Measurements from ENCODE around the gene IPMK. TPM values are rescaled to one million over a fixed set of nuclear protein-coding genes. Genes with fewer than 3 reads are reported as not detected.

Gene IPMK
- total RNA-seq, 1 donor from 2014 or later, result 6.7 TPM

DNA sequence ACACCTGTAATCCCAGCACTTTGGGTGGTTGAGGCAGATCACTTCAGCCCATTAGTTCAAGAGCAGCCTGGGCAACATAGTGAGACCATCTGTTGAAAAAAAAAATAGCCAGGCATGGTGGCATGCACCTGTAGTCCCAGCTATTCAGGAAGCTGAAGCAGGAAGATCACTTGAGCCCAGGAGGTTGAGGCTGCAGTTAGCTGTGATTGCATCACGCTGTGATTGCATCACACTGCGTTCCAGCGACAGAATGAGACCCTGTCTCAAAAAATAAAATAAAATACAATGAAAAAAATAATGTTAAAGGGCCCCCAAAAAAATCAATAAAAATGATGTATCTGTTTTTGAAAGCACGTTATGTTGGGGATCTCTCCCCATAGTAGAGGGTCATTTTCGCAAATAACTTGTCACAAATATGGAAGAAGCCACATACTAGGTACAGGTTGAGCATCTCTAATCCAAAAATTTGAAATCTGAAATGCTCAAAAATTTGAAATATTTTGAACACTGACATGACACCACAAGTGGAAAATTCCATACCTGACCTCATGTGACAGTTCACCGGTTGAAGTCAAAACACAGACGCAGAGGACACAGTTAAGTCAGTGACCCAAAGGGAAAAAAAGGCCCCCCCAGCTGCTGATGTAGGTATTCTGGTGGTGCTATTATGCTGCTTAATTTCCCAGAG lies 10.7 kb upstream of the IPMK start:
- no peak overlapping the region for H3K4me3 Mint-ChIP-seq
- H3K9me3 Mint-ChIP-seq, result no peaks in the 10 kb centered on the region
- peaks cover 19% of the 10 kb centered on the region for H3K36me3 Mint-ChIP-seq (ENCODE audit: low read depth)
- H3K27me3 Mint-ChIP-seq (ENCODE audit: low read depth), result no peaks in the 10 kb centered on the region
- H3K4me1 Mint-ChIP-seq, result peaks cover 6% of the 10 kb centered on the region
- no peak for DNase-seq (ENCODE audit: low read depth, low spot score)
- no peak overlapping the region for H3K27ac Mint-ChIP-seq (ENCODE audit: unreplicated experiment)
- TF ChIP-seq, protein P1, sequence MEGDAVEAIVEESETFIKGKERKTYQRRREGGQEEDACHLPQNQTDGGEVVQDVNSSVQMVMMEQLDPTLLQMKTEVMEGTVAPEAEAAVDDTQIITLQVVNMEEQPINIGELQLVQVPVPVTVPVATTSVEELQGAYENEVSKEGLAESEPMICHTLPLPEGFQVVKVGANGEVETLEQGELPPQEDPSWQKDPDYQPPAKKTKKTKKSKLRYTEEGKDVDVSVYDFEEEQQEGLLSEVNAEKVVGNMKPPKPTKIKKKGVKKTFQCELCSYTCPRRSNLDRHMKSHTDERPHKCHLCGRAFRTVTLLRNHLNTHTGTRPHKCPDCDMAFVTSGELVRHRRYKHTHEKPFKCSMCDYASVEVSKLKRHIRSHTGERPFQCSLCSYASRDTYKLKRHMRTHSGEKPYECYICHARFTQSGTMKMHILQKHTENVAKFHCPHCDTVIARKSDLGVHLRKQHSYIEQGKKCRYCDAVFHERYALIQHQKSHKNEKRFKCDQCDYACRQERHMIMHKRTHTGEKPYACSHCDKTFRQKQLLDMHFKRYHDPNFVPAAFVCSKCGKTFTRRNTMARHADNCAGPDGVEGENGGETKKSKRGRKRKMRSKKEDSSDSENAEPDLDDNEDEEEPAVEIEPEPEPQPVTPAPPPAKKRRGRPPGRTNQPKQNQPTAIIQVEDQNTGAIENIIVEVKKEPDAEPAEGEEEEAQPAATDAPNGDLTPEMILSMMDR (conservative IDR thresholded peaks at IDR 0.05), result no peak

DNA sequence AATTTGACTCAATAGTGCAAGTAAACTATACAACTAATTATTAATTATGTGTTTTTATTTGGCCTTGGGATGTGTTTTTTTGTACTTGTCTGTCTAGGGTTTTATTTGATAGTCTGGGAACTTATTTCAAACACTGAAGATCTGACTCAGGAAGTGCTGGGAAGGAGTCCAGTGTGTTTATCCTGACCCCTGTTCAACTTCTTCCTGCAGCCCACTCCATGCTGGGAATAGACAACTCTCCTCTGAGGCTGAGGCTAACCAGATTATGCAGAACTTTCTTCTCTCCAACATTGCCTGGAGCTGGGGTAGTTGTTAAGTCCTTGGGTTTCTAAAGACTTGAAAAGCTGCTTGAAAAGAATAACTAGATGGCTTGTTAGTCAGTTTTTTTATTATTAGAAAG lies 8.2 kb upstream of the IPMK start:
- no peak for DNase-seq (ENCODE audit: low read depth, low spot score)
- H3K27me3 Mint-ChIP-seq (ENCODE audit: low read depth), result no peaks in the 10 kb centered on the region
- peaks cover 10% of the 10 kb centered on the region for H3K4me1 Mint-ChIP-seq
- H3K4me3 Mint-ChIP-seq, result no peak overlapping the region
- TF ChIP-seq, protein P1 (conservative IDR thresholded peaks at IDR 0.05), result no peak
- no peak overlapping the region for H3K27ac Mint-ChIP-seq (ENCODE audit: unreplicated experiment)
- H3K9me3 Mint-ChIP-seq, result no peaks in the 10 kb centered on the region
- H3K36me3 Mint-ChIP-seq (ENCODE audit: low read depth), result peaks cover 10% of the 10 kb centered on the region

- Mint-ChIP-seq H3K9me3 (no peaks in the 10 kb centered on the region), H3K27me3 (ENCODE audit: low read depth) (no peaks in the 10 kb centered on the region), H3K4me3 (no peak overlapping the region), H3K36me3 (ENCODE audit: low read depth) (peaks cover 4% of the 10 kb centered on the region), H3K4me1 (peaks cover 15% of the 10 kb centered on the region), H3K27ac (ENCODE audit: unreplicated experiment) (no peak overlapping the region)
- no peak for DNase-seq (ENCODE audit: low read depth, low spot score)
- TF ChIP-seq, protein P1 (conservative IDR thresholded peaks at IDR 0.05), result no peak
These were observed 7.6 kb upstream of the IPMK start for GRCh38 chr10:58275261-58275660.

DNA sequence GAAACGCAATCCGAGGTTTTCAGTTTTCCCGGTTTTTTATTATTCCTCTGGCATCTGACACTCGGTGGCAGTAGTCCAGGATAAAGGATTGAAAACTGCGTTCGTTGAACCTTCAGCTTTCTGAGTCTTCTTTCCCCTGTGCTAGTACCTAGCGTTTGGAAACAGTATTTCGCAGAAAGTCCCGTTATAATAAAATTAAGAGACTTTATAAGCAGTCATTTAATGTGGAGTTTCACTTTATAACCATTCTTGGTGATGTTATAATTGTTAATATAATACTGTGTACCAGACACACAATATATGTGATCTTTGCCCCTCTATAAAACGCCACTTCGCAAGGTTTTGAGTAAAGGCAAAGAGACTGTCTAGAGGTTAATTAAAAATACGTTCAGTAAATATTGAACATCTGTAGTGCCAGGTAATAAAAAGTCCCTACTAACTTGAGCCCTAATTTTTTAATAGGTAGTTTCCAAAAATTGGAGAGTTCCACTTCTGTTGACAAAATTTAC lies 2.1 kb upstream of the IPMK start:
- peak overlapping the region; percentile 98 for H3K4me3 Mint-ChIP-seq
- H3K36me3 Mint-ChIP-seq (ENCODE audit: low read depth), result no peaks in the 10 kb centered on the region
- H3K27ac Mint-ChIP-seq (ENCODE audit: unreplicated experiment), result peak overlapping the region; percentile 98
- H3K9me3 Mint-ChIP-seq, result no peaks in the 10 kb centered on the region
- no peak for DNase-seq (ENCODE audit: low read depth, low spot score)
- H3K27me3 Mint-ChIP-seq (ENCODE audit: low read depth), result peaks cover 4% of the 10 kb centered on the region
- TF ChIP-seq, protein P1 (conservative IDR thresholded peaks at IDR 0.05), result peak; percentile 30
- H3K4me1 Mint-ChIP-seq, result peaks cover 50% of the 10 kb centered on the region

DNA sequence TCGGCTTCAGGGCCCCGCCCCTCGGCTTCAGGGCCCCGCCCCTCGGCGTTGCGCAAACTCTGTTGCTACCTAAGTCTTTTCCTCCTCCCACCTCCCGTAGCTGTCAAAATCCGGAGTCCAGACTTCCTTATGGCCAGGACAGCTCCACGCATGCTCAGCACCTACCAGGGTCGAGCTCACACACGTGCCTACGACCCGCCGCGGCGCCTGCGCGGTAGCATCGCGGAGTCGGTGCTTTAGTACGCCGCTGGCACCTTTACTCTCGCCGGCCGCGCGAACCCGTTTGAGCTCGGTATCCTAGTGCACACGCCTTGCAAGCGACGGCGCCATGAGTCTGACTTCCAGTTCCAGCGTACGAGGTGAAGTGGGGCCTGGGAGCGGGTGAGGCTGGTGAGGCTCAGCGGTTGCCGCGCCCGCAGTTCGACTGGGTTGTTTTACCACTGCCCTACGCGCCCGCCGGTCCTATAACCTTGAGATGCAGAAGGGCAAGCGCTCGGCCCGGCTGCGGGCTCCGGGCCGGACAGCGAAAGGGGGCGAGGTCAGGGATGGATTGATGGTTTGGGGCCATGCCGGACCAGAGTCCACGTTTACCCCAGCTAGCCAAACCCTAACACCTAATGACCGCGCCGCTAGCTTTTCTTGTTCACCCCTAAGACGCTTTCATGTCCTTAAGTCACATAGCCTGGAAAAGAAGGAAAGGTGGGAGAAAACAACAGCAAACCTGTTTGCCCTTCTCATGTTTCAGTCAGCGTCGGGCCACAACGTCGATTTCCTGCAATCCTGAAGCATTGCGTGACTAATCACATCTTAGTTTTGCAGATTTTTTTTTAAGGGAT lies 1.5 kb upstream of the IPMK start, which contains the start of gene CISD1:
Gene CISD1 (plus strand): TSS at position 217 of the 836 bp plus-strand sequence. CDS start 112 bp downstream, at position 329.
- TF ChIP-seq, protein P1 (conservative IDR thresholded peaks at IDR 0.05), result no peak
- Mint-ChIP-seq H3K9me3 (no peaks in the 10 kb centered on the region), H3K4me1 (peaks cover 57% of the 10 kb centered on the region), H3K27me3 (ENCODE audit: low read depth) (peaks cover 4% of the 10 kb centered on the region), H3K36me3 (ENCODE audit: low read depth) (no peaks in the 10 kb centered on the region), H3K4me3 (peak within 1 kb of the TSS; percentile 98), H3K27ac (ENCODE audit: unreplicated experiment) (peak within 1 kb of the TSS; percentile 98)
- peak; percentile 84 for DNase-seq (ENCODE audit: low read depth, low spot score)

All from neural crest cell (in vitro differentiated cells).